Activated CD4-positive, alpha-beta T cell treated with anti-CD3 and anti-CD28 coated beads, Interleukin-2, amount 10 ng/mL, durations not matched to agents 24 days and 14 days (primary cell): ENCODE data around the gene BBS4. TPM values are rescaled to one million over a fixed set of nuclear protein-coding genes. Genes with fewer than 3 reads are reported as not detected.
"Not testable (repeated sequence)": the region's sequence is repeated elsewhere in the genome, so short reads cannot be mapped to it uniquely, and the experiment has no call there.

Source experiments
- DNase-seq: peaks from one replicate; pipeline ENCODE4 v3.0.0; 2022
- H3K27ac Mint-ChIP-seq: one replicate; pipeline ENCODE4 v1.8.0; 2022; ENCODE audit warnings: mild to moderate bottlenecking, mixed read lengths
- H3K27me3 Mint-ChIP-seq: one replicate; pipeline ENCODE4 v1.8.0; 2022; ENCODE audit warnings: mixed read lengths
- H3K36me3 Mint-ChIP-seq: one replicate; pipeline ENCODE4 v1.8.0; 2022; ENCODE audit warnings: low read depth, mild to moderate bottlenecking, mixed read lengths
- H3K4me1 Mint-ChIP-seq: one replicate; pipeline ENCODE4 v1.8.0; 2021; ENCODE audit warnings: mixed read lengths
- H3K4me3 Mint-ChIP-seq: one replicate; pipeline ENCODE4 v1.8.0; 2022; ENCODE audit warnings: mild to moderate bottlenecking, moderate library complexity, mixed read lengths
- H3K9me3 Mint-ChIP-seq: one replicate; pipeline ENCODE4 v1.8.0; 2021; ENCODE audit warnings: mixed read lengths
- intact Hi-C: fragments of 100-400 bp; cut with micrococcal nuclease; formaldehyde crosslinking; loops from one replicate; pipeline ENCODE4 v1.15.1; 2023
- total RNA-seq: library from RNA; stranded (reverse); gene quantifications from 2 replicates; pipeline ENCODE4 v1.2.3, GENCODE V29; 2022

Gene BBS4
- total RNA-seq, 1 donor from 2014 or later = 8.3 TPM

GRCh38 chr15:72725851-72726250 is 39.8 kb downstream of the BBS4 start:
- H3K4me3 Mint-ChIP-seq, H3K9me3 Mint-ChIP-seq, H3K36me3 Mint-ChIP-seq, intact Hi-C loops, DNase-seq, H3K4me1 Mint-ChIP-seq, H3K27ac Mint-ChIP-seq, H3K27me3 Mint-ChIP-seq: not testable (repeated sequence)

GRCh38 chr15:72727154-72727553 is 41.1 kb downstream of the BBS4 start:
- no peak for DNase-seq
- Mint-ChIP-seq H3K36me3 (peaks cover 7% of the 10 kb centered on the region), H3K9me3 (no peaks in the 10 kb centered on the region), H3K27me3 (no peaks in the 10 kb centered on the region), H3K27ac (no peak overlapping the region), H3K4me3 (no peak overlapping the region), H3K4me1 (peaks cover 3% of the 10 kb centered on the region)
- intact Hi-C loops = no loop called here

GRCh38 chr15:72728249-72728648 is 42.2 kb downstream of the BBS4 start:
- H3K9me3 Mint-ChIP-seq, H3K36me3 Mint-ChIP-seq, H3K4me1 Mint-ChIP-seq, H3K27ac Mint-ChIP-seq, H3K27me3 Mint-ChIP-seq, DNase-seq, intact Hi-C loops, H3K4me3 Mint-ChIP-seq: not testable (repeated sequence)

GRCh38 chr15:72728821-72729220 is 42.8 kb downstream of the BBS4 start:
- DNase-seq = no peak
- intact Hi-C loops = no loop called here
- H3K9me3 Mint-ChIP-seq = no peaks in the 10 kb centered on the region
- no peak overlapping the region for H3K4me3 Mint-ChIP-seq
- H3K27me3 Mint-ChIP-seq = no peaks in the 10 kb centered on the region
- peaks cover 4% of the 10 kb centered on the region for H3K4me1 Mint-ChIP-seq
- H3K36me3 Mint-ChIP-seq = peaks cover 7% of the 10 kb centered on the region
- H3K27ac Mint-ChIP-seq = no peak overlapping the region

- intact Hi-C loops = no loop called here
- Mint-ChIP-seq H3K27ac (no peak overlapping the region), H3K4me1 (peaks cover 13% of the 10 kb centered on the region), H3K9me3 (no peaks in the 10 kb centered on the region), H3K36me3 (peaks cover 25% of the 10 kb centered on the region), H3K27me3 (no peaks in the 10 kb centered on the region), H3K4me3 (no peak overlapping the region)
- no peak for DNase-seq
These were observed 46.1 kb downstream of the BBS4 start for GRCh38 chr15:72732086-72732485.

GRCh38 chr15:72732516-72732915 is 46.5 kb downstream of the BBS4 start:
- intact Hi-C loops = no loop called here
- H3K9me3 Mint-ChIP-seq = no peaks in the 10 kb centered on the region
- H3K4me1 Mint-ChIP-seq = peaks cover 13% of the 10 kb centered on the region
- H3K27me3 Mint-ChIP-seq = no peaks in the 10 kb centered on the region
- H3K4me3 Mint-ChIP-seq = no peak overlapping the region
- no peak overlapping the region for H3K27ac Mint-ChIP-seq
- DNase-seq = no peak
- H3K36me3 Mint-ChIP-seq = peaks cover 29% of the 10 kb centered on the region

- no peak overlapping the region for H3K4me3 Mint-ChIP-seq
- no peaks in the 10 kb centered on the region for H3K27me3 Mint-ChIP-seq
- peaks cover 39% of the 10 kb centered on the region for H3K36me3 Mint-ChIP-seq
- no peak overlapping the region for H3K27ac Mint-ChIP-seq
- DNase-seq = no peak
- H3K4me1 Mint-ChIP-seq = peaks cover 17% of the 10 kb centered on the region
- intact Hi-C loops = no loop called here
- H3K9me3 Mint-ChIP-seq = peaks cover 4% of the 10 kb centered on the region
These were observed 48.1 kb downstream of the BBS4 start for GRCh38 chr15:72733941-72734738.

GRCh38 chr15:72735111-72735510 is 49.1 kb downstream of the BBS4 start:
- Mint-ChIP-seq H3K27me3 (no peaks in the 10 kb centered on the region), H3K27ac (no peak overlapping the region), H3K4me3 (no peak overlapping the region), H3K36me3 (peaks cover 45% of the 10 kb centered on the region), H3K4me1 (peaks cover 26% of the 10 kb centered on the region), H3K9me3 (peaks cover 4% of the 10 kb centered on the region)
- DNase-seq = no peak
- intact Hi-C loops = no loop called here

- Mint-ChIP-seq H3K4me1 (peaks cover 40% of the 10 kb centered on the region), H3K36me3 (peaks cover 54% of the 10 kb centered on the region), H3K4me3 (no peak overlapping the region), H3K9me3 (peaks cover 8% of the 10 kb centered on the region), H3K27ac (no peak overlapping the region), H3K27me3 (no peaks in the 10 kb centered on the region)
- intact Hi-C loops = no loop called here
- DNase-seq = no peak
These were observed 51.1 kb downstream of the BBS4 start for GRCh38 chr15:72737061-72737460.

GRCh38 chr15:72737723-72738122 is 51.7 kb downstream of the BBS4 start:
- no peak for DNase-seq

GRCh38 chr15:72740219-72740618 is 54.2 kb downstream of the BBS4 start:
- Mint-ChIP-seq H3K27ac (peak overlapping the region; percentile 30), H3K9me3 (peaks cover 8% of the 10 kb centered on the region), H3K27me3 (no peaks in the 10 kb centered on the region), H3K4me3 (peak overlapping the region; percentile 63), H3K36me3 (peaks cover 54% of the 10 kb centered on the region), H3K4me1 (peaks cover 31% of the 10 kb centered on the region)
- peak; percentile 68 for DNase-seq
- intact Hi-C loops = loop anchor here (5.0 kb wide), 1 partner anchor 42 kb away; the partner anchor contains the start of gene ADPGK

More at GRCh38 chr15:72737723-72738122, 51.7 kb downstream of the BBS4 start:
- peaks cover 40% of the 10 kb centered on the region for H3K4me1 Mint-ChIP-seq
- H3K27me3 Mint-ChIP-seq = no peaks in the 10 kb centered on the region
- no peak overlapping the region for H3K27ac Mint-ChIP-seq
- intact Hi-C loops = no loop called here
- peaks cover 58% of the 10 kb centered on the region for H3K36me3 Mint-ChIP-seq
- H3K4me3 Mint-ChIP-seq = no peak overlapping the region
- peaks cover 8% of the 10 kb centered on the region for H3K9me3 Mint-ChIP-seq

GRCh38 chr15:72749700-72750099 is 63.7 kb downstream of the BBS4 start:
- H3K4me1 Mint-ChIP-seq = peaks cover 10% of the 10 kb centered on the region
- no peak for DNase-seq
- intact Hi-C loops = no loop called here
- no peak overlapping the region for H3K27ac Mint-ChIP-seq
- no peaks in the 10 kb centered on the region for H3K9me3 Mint-ChIP-seq
- no peaks in the 10 kb centered on the region for H3K27me3 Mint-ChIP-seq
- H3K36me3 Mint-ChIP-seq = peaks cover 52% of the 10 kb centered on the region
- no peak overlapping the region for H3K4me3 Mint-ChIP-seq

GRCh38 chr15:72751751-72752455 is 65.9 kb downstream of the BBS4 start:
- Mint-ChIP-seq H3K4me3 (no peak overlapping the region), H3K27me3 (no peaks in the 10 kb centered on the region), H3K27ac (peak overlapping the region; percentile 56), H3K36me3 (peaks cover 67% of the 10 kb centered on the region), H3K4me1 (peaks cover 17% of the 10 kb centered on the region), H3K9me3 (no peaks in the 10 kb centered on the region)
- DNase-seq = no peak
- intact Hi-C loops = no loop called here

- no peak overlapping the region for H3K4me3 Mint-ChIP-seq
- H3K27ac Mint-ChIP-seq = no peak overlapping the region
- DNase-seq = no peak
- no peaks in the 10 kb centered on the region for H3K27me3 Mint-ChIP-seq
- peaks cover 20% of the 10 kb centered on the region for H3K4me1 Mint-ChIP-seq
- H3K9me3 Mint-ChIP-seq = no peaks in the 10 kb centered on the region
- H3K36me3 Mint-ChIP-seq = peaks cover 78% of the 10 kb centered on the region
- intact Hi-C loops = no loop called here
These were observed 68.1 kb downstream of the BBS4 start for GRCh38 chr15:72754096-72754495.
